GM15510 (cell line): ENCODE measurements around the gene ERG.

Experiments
- POLR2A ChIP-seq: IDR thresholded peaks from 3 replicates; pipeline ENCODE4 v1.6.1; 2011; ENCODE audit warnings: borderline replicate concordance; ENCODE audit not compliant: insufficient read length; ENCODE audit errors: extremely low read depth

ERG gene

DNA sequence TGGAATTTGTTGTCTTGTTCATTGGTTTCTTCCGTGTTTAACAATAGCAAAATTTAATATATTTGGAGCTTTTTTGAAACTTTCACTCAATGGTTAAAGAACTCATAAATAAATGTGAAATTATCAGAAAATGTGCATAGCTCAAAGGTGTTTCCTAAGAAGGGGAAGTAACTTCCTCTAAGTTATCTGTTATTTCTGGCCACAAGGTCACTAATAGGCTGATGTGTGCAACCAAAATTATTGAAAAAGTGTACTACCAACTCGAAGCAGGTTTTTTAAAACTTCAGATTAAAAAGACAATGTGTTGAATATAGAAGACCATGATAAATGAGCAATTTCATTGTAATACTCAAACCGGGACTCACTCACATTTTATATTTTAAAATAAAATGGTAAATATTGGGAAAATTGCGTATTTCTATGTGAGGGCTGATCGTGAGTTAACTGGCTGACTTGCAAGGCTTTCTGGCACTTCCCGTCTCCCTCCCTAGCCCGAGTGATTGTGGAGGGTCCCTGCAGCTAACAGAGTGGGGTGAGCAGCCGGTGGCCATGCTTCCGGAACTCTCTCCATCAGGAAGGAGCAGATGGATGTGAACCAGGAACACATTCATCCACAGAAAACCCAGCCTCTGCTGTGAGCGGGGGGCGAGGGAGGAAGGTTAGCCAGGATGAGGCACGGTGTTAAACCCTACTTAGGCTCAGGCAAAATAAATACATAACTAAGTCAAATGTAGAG is 96.9 kb downstream of the ERG start:
- TF ChIP-seq POLR2A: no peak

DNA sequence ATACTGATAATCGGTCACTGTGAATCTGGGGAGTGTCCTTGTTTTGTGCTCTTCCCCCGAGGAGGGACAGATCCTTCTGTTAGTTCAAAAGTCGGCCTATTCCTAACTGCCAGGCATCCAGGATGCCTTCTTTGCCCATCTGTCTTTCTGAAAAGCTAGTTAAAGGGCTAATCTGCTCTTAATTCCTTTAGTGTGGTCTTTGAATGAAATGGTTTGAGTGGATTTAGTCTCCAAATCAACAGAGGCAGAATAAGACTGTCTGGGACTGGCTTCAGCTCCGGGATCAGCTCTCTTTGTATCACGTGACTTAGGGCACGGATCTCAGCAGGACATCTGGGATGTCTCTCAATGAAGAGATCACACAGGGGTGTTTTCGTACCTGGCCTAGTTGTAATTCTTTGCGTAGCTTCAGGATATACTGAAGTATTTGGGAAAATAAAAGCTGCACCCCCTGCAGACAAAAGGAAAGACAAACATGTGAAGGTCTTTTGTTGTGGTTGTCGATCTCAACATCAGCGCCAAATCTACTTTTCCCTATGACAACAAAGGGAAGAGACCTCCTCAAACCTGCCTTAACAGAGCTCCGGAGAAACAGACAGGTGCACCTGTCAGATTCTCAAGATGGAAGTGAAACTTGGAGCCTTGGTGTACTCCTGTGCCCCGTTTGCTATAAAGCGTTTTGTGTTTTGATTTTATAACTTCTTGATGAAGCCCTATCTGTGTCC is 97.9 kb downstream of the ERG start:
- TF ChIP-seq POLR2A: no peak

DNA sequence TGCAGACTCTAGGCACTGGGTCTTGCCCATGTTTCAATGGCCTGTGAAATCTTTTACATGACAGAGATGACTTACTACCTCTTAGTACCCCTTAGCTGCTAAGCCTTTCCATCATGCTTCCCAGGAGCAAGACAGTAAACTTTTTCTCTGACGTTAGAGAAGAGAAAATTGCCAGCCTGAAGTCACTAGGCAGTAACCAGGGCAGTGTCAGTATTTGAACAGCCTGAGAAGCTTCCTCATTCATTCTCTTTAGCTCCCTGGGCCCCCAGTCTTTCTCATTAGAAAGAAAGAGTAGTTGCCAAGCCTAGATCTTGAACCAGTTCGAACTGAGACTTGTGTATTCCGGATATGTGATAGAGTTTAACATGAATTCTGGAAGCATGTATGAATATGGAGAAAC is 99.2 kb downstream of the ERG start:
- no peak for TF ChIP-seq POLR2A

DNA sequence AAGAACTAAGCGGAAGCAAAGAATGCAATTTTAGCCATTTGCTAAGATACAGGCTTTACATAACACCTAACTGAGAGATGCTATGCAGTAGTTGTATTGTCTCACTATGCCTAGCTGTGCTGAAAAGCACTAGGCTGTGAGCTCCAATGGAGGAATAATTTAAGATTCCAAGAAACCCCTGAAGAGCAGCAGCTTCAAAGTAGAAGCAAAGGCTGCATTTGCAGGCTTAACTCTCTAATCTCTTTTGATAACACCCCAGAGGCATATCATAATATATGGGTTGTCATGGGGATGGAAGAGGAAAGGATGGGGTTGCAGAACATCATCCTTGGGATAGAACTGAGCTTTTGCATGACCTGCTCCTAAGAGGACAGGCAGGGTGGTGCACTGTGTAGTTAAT is 102.0 kb downstream of the ERG start:
- TF ChIP-seq POLR2A: no peak

DNA sequence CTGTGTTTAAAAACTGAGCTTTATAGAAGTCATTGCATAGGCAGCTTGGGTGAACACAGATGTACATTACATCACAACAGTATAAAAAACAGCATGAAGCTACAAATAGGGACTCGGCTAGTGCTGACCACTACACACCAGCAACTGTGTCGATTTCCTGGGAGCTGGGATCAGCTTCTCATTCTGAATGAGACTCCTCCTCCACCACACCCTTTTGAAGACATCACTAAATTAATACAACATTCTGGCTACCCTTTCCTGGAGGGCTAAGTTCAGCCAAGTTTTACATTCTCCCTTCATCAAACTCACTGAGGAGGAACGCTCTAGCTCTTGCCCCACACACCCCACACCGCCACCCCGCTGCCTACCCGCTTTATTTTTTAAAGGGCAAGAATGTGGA is 102.7 kb downstream of the ERG start:
- TF ChIP-seq POLR2A: no peak

DNA sequence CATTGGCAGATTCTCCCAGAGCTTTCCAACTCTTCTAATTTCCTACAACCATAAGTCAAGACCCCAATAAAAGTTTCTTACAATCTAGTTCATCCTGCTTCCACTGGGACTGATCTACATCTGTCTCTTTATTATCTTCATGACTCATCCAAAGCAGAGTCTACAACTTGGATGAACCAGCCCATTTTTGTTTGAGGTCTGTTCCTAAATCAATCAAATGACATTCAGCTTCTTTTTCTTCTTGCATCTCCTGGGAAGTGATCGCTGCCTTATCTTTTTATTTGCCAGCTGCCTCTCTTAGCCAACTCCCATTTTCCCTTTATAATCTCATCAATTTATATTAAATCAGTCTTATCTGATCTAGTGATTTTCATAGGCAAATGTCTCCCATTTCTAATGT is 105.6 kb downstream of the ERG start:
- no peak for TF ChIP-seq POLR2A

DNA sequence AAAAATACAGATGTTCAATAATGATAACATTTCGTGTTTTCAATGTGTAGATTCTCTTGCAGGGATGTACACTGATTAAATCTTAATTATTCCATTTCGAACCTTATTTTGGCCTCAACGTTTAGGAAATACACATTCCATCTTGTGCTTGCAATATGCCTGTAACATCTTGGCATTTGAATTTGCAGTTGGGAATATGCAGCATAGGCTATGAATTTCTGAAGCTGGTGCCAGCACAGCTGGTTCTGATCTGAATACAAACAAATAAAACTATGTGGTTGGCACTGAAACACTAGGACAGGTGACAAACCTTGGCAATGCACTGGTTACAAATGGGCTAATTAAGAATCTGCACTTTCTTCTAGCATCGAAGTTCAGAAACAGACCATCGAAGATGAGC is 108.4 kb downstream of the ERG start:
- TF ChIP-seq POLR2A: no peak

DNA sequence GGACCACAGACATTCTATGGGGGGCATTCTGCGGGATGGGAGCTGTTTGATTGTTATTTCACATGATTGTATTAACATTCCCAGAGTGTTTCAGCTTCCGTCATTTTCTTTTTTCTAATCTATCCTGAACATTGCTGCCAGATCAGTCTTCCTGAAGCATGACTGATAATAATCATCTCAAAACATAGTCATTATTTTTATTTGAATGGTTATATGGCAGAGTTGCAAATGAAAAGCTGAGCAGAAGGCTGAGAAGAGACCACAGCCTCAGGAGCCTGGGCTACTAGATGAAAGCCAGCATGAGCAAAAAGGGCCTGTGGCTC is 109.0 kb downstream of the ERG start:
- TF ChIP-seq POLR2A: no peak

DNA sequence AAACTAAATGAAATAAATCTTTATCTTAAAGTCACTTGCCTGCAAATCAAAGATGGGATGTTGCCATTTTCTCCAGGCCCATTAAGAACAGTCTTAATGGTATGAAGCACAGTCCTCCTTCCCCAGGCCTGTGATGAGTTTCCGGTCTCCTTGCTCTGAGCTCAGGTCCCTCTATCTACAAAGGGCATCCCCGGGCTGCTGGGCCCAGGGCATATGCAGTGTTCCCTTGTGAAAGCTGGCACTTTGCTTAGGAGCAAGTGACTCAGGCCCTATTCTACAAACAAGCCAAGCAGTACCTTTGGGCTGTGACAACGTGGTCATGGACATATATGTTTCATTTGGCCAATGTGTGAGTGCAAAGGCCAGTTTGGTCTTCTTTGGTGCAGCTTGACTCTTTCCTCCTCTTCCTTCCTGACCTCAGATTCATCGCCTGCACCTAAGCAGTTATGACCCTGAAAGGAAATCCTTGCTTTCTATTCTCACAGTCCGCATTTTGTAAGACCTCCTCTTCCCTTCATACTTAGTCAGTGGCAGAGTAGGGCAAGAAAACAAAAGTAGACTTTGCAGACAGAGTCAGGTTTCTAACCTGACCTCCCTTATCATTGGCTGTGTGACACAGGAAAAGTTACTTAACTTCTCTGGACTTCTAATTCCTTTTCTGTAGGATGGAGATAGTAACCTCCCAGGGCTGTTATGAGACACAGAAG is 109.5 kb downstream of the ERG start:
- TF ChIP-seq POLR2A: no peak

DNA sequence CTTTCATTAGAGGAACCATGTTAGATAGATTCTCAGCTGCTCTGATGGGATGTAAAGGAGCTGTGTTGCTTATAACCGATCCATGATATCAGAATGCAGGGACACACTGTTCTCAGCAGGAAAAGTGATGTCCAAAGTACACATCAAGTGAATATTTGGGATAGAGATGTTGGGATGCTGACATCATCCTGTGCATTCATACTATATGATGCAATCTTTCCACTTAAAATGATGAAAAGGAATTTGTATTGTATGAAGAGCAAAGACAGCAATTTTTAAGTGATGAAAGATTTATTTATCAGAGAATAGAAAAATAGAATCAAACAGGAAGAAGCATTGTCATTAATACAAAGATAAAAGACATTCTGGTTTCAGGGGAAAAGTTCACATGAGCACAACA is 110.1 kb downstream of the ERG start:
- no peak for TF ChIP-seq POLR2A

DNA sequence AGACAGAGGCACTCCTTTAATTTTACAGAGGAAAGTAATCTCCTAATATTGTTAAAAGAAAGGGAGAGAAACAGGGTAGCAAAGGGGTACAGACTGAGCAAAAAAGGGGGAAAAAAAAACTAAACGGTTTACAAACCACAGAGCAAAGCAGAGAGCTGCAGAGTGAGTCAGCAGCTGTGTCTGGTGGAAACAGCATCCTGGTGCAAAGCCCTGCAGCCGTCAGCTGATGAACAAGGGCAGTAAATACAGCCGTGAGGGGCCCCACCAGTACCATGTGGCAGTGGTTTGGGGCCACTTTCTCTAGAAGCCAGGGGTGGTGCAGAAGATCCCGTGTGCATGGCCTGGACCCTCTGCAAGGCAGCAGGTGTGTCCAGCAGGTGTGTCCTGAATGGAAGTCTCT is 111.3 kb downstream of the ERG start:
- no peak for TF ChIP-seq POLR2A

DNA sequence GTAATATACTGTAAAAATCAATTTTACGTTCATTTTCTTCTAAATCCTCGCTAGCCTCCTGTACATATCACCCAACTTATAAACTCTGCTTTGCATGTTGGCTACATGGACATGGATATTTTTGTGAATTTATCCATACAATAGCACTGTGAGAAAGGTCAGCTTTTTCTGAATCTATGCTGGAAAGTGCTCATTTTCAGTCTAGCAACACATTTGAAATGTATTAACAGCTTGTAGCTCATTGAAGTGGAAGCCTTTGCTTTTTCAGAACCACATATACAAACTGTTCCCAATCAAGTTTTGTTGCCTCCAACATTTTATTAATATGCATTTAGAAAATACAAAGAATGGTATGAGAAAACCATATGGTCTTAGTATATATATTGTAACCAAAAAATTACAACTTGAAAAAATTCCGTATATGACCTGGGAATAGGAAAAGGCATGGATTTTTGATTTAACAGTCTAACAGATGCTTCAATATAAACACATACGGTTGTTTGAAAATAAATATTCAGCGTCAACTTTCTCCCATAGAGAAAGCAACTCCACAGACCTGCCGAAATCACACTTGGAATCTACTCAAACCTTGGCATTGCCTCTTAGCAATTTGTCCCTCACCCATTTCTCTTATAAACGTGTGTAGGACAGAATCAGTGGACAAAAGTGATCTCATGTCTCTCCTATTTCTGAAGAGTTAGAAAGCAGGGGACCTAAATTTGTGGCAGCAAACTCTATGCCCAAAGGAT is 112.7 kb downstream of the ERG start:
- no peak for TF ChIP-seq POLR2A

DNA sequence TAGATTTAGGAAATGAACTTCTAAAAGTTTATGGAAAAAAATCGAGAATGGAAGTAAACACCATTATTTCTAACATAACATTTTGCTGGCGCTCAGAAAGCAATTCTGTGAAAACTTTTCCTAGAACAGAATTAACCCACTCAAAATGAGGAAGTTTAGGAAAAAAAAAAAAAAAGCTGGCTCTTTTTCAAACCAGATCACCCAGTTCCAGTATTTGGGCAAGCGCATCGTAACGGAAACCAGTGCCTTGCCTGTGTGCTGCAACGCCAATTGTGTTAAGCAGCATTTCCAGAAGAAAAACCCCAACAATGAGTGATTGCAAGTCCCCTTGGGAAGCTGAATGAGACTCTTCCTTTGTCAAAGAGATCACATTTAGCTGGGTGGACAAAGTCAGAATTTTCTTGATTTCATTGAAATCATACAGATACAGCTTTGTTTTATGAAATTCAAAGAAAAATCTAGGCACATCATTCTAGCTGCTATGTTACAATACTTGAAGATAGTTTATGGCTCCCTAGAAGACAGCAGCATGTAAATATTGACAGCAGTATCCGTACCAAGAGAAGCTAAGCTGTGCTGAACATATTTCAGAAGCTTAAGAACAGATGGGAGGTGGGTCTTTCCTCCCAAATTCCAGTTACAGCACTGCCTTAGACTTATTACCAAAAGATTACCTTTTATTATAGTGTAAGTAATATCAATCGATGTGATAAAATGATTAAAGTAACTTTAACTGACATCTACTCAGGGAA is 113.4 kb downstream of the ERG start:
- TF ChIP-seq POLR2A: no peak

DNA sequence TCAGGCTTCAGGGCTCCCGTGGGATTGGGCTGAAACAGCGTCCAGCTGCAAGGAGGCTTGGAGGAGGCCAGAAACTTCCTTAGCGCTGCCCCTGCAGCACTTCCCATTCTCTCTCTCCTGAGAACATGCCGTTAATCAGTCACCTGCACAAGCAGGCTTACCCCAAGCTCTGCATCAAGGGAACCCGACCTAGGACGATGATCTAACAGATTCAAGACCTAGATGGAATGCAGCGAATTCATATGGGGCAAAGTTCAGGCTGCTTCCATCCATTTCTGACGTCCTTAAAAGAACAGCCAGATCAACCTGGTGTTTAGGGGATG is 114.1 kb downstream of the ERG start:
- no peak for TF ChIP-seq POLR2A
